ENCODE measurements around the gene PARP9.

The PARP9 gene

DNA sequence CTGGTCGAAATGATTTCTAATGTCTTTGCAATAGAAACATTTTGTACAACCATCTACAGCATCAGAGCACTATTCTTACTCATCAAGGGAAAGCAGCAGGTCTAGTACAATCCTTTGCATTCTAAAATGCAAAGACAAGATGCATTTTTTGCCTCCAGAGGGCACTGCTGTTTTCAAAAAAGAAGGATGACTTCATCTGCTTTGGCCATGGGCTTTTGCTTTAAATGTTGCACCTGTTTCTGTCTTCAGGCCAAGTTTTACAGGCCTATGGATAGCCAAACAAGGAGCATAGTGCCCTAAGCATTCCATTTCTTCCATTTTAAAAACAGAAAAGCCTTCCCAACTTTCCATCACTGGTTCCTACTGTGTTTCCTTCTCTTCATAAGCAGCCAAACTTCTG, 3.4 kb downstream of the PARP9 start:
- in situ Hi-C loops (cut with MboI; ENCODE audit: low sequenced_read_pairs) = no loop called here
- Histone ChIP-seq H3K4me1 (peaks cover 22% of the 10 kb centered on the region), H3K27me3 (ENCODE audit: low read depth) (no peaks in the 10 kb centered on the region), H3K9me3 (peaks cover 3% of the 10 kb centered on the region; the same call in 1 of the 2 replicates), H3K36me3 (replicated peaks) (no peaks in the 10 kb centered on the region), H3K4me3 (no peak overlapping the region)
- peak; percentile 42 to 66 for DNase-seq (ENCODE audit: low spot score in 2 of 2)

DNA sequence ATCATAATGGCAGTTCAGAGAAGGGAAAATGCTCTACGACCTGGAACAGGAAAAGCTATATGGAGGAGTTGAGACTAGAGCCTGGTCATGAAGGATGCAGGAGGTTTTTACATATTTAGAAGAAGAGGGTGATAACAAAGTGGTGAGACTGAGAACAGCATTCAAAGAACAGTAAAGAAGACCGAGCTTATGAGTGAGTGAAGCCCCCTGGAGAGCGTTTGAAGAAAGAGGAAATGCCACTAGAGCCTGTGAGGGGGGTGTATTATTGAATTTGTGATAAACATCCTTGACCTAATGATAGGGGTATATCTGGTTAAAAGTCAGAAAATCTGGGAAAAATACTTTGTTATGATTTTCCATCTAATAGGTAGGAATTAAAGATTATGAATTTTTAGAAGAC, 4.2 kb downstream of the PARP9 start:
- Histone ChIP-seq H3K4me3 (no peak overlapping the region), H3K27me3 (ENCODE audit: low read depth) (no peaks in the 10 kb centered on the region), H3K36me3 (replicated peaks) (no peaks in the 10 kb centered on the region), H3K9me3 (peaks cover 3% of the 10 kb centered on the region; the same call in 1 of the 2 replicates), H3K4me1 (peaks cover 20% of the 10 kb centered on the region)
- DNase-seq (ENCODE audit: low spot score in 2 of 2) = no peak
- in situ Hi-C loops (cut with MboI; ENCODE audit: low sequenced_read_pairs) = loop anchor here (5.0 kb wide), 1 partner anchor 117 kb away; no protein-coding TSS in a partner anchor

DNA sequence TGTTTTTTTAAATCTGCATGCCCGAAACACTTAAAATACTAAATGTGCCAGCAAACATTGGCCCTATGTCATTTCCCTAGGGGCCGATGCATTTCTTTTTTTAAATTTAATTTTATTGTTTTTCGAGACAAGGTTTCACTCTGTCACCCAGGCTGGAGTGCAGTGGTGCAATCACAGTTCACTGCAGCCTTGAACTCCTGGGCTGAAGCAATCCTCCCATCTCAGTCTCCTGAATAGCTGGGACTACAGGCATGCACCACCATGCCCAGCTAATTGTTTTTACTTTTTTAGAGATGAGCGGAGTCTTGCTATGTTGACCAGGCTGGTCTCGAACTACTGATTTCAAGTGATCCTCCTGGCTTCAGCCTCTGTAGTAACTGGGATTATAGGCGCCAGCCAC, 5.5 kb downstream of the PARP9 start:
- in situ Hi-C loops (cut with MboI; ENCODE audit: low sequenced_read_pairs) = loop anchor here (5.0 kb wide), 1 partner anchor 119 kb away; no protein-coding TSS in a partner anchor

DNA sequence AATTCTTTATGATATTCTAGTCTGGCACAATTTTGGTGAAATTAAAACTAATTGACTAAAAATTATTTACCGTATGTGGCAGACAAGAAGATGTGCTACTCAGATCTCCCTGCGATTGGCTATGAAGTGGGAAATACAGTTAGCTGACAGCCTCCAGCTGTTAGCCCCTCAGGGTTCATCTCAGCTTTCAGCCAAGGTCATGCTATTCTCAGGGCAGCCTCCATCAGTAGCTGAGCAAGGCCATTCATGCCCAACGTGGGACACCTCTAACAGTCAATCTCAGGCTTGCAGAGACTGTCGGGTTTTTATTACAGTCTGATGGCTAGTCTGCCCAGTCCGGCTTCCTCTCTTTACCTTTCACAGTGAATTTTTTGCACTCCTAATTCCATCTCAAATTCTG, 6.7 kb downstream of the PARP9 start:
- no peaks in the 10 kb centered on the region for H3K36me3 ChIP-seq (replicated peaks)
- peaks cover 3% of the 10 kb centered on the region; the same call in 1 of the 2 replicates for H3K9me3 ChIP-seq
- no peak for DNase-seq (ENCODE audit: low spot score in 2 of 2)
- no peaks in the 10 kb centered on the region for H3K27me3 ChIP-seq (ENCODE audit: low read depth)
- in situ Hi-C loops (cut with MboI; ENCODE audit: low sequenced_read_pairs) = loop anchor here (5.0 kb wide), 1 partner anchor 120 kb away; no protein-coding TSS in a partner anchor
- no peaks in the 10 kb centered on the region; the same call in 1 of the 2 replicates for H3K4me1 ChIP-seq
- H3K4me3 ChIP-seq = no peak overlapping the region

More for the DNA sequence above, 5.5 kb downstream of the PARP9 start:
- H3K36me3 ChIP-seq (replicated peaks) = no peaks in the 10 kb centered on the region
- H3K4me1 ChIP-seq = peaks cover 8% of the 10 kb centered on the region
- no peaks in the 10 kb centered on the region for H3K27me3 ChIP-seq (ENCODE audit: low read depth)
- no peak overlapping the region for H3K4me3 ChIP-seq
- no peak for DNase-seq (ENCODE audit: low spot score in 2 of 2)
- peaks cover 3% of the 10 kb centered on the region; the same call in 1 of the 2 replicates for H3K9me3 ChIP-seq

- Histone ChIP-seq H3K36me3 (replicated peaks) (no peaks in the 10 kb centered on the region), H3K9me3 (peaks cover 3% of the 10 kb centered on the region; the same call in 1 of the 2 replicates), H3K4me3 (no peak overlapping the region), H3K4me1 (no peaks in the 10 kb centered on the region; the same call in 1 of the 2 replicates), H3K27me3 (ENCODE audit: low read depth) (no peaks in the 10 kb centered on the region)
- in situ Hi-C loops (cut with MboI; ENCODE audit: low sequenced_read_pairs) = loop anchor here (5.0 kb wide), 1 partner anchor 122 kb away; no protein-coding TSS in a partner anchor
- no peak for DNase-seq (ENCODE audit: low spot score in 2 of 2)
Measured at GRCh38 chr3:122555275-122556071, 8.6 kb downstream of the PARP9 start.

DNA sequence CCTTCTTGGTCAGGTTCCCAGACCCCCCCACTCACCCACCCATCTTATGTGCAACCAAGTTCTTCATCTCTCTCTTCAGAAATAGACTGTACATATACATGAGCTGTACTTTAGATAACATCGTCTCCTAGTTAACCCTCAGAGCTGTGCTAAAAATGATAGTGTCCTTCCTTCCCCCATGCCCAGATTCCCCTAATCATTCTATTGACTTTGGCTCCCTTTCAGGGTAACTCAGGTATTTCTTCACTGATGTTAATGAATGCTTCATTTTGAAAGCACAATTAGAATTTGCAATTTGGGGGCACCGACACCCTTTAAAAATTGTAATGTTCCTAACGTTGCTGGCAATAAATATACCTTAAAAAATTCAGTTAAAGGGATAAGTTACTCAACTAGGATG, 10.9 kb downstream of the PARP9 start:
- no peaks in the 10 kb centered on the region for H3K27me3 ChIP-seq (ENCODE audit: low read depth)
- no peak for DNase-seq (ENCODE audit: low spot score in 2 of 2)
- in situ Hi-C loops (cut with MboI; ENCODE audit: low sequenced_read_pairs) = no loop called here
- H3K4me1 ChIP-seq = no peaks in the 10 kb centered on the region
- H3K9me3 ChIP-seq = no peaks in the 10 kb centered on the region
- H3K4me3 ChIP-seq = no peak overlapping the region
- no peaks in the 10 kb centered on the region for H3K36me3 ChIP-seq (replicated peaks)

DNA sequence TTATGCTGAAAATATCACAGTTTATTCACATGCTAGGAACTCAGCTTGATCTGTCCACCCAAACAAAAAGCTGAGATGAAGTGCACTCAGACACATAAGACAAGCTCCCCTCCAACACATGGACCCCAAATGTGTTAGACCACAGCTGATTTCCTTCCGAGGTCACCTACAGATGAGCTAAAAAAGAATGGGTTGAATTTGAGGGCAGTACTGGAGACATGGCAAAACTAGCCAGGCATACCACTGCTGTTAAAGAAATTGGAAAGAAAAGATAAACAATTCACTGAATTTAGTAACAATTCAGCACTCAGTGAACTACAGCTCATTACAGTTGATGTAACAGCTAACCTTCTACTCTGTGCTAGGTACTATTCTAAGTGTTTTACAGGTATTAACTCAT, 15.5 kb downstream of the PARP9 start:
- Histone ChIP-seq H3K9me3 (no peaks in the 10 kb centered on the region), H3K4me3 (no peak overlapping the region), H3K4me1 (peaks cover 9% of the 10 kb centered on the region), H3K36me3 (replicated peaks) (no peaks in the 10 kb centered on the region), H3K27me3 (ENCODE audit: low read depth) (no peaks in the 10 kb centered on the region)
- in situ Hi-C loops (cut with MboI; ENCODE audit: low sequenced_read_pairs) = no loop called here
- DNase-seq (ENCODE audit: low spot score in 2 of 2) = no peak

DNA sequence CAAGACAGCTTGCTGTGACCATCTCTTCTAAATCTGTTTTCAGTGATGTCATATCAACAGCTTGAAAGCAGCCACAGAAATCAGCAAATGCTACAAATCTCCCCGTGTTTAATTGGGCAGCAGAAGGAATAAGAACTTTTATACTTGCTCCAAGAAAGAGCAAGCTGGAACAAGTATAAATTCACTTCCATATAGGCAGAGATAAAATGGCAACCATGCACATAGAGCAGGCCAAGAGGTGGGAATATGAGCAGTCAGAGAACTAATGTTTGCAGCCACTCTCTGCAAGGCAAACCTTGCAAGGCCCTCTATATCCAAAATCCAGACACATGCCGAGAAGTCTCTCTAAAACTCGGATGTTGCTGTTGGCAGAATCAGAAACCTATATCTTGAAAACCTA, 16.0 kb downstream of the PARP9 start:
- Histone ChIP-seq H3K27me3 (ENCODE audit: low read depth) (no peaks in the 10 kb centered on the region), H3K9me3 (no peaks in the 10 kb centered on the region), H3K4me1 (peaks cover 9% of the 10 kb centered on the region), H3K4me3 (no peak overlapping the region), H3K36me3 (replicated peaks) (no peaks in the 10 kb centered on the region)
- DNase-seq (ENCODE audit: low spot score in 2 of 2) = no peak
- in situ Hi-C loops (cut with MboI; ENCODE audit: low sequenced_read_pairs) = no loop called here

DNA sequence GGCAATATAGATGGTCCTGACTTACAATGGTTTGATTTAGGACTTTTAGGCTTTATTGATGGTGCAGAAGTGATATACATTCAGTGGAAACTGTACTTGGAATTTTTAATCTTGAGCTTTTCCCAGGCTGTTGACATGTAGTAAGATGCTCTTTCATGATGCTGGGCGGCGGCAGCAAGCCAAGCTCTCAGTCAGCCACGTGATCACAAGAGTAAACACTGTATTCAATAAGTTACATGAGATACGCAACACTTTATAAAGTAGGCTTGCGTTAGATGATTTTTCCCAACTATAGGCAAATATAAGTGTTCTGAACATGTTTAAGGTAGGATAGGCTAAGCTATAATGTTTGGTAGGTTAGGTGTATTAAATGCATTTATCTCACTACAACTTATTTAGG, 17.9 kb downstream of the PARP9 start:
- no peak for DNase-seq (ENCODE audit: low spot score in 2 of 2)
- in situ Hi-C loops (cut with MboI; ENCODE audit: low sequenced_read_pairs) = no loop called here
- Histone ChIP-seq H3K4me3 (no peak overlapping the region), H3K4me1 (peaks cover 9% of the 10 kb centered on the region), H3K9me3 (no peaks in the 10 kb centered on the region), H3K36me3 (replicated peaks) (no peaks in the 10 kb centered on the region), H3K27me3 (ENCODE audit: low read depth) (no peaks in the 10 kb centered on the region)

- no peak for DNase-seq (ENCODE audit: low spot score in 2 of 2)
- in situ Hi-C loops (cut with MboI; ENCODE audit: low sequenced_read_pairs) = no loop called here
- no peaks in the 10 kb centered on the region for H3K36me3 ChIP-seq (replicated peaks)
- no peaks in the 10 kb centered on the region for H3K9me3 ChIP-seq
- H3K4me1 ChIP-seq = peaks cover 29% of the 10 kb centered on the region
- no peak overlapping the region for H3K4me3 ChIP-seq
- H3K27me3 ChIP-seq (ENCODE audit: low read depth) = no peaks in the 10 kb centered on the region
Measured at GRCh38 chr3:122538956-122539490, 25.1 kb downstream of the PARP9 start.

- DNase-seq (ENCODE audit: low spot score in 2 of 2) = peak in 1 of 2 experiments; percentile 54
- Histone ChIP-seq H3K27me3 (ENCODE audit: low read depth) (no peaks in the 10 kb centered on the region), H3K4me1 (peaks cover 29% of the 10 kb centered on the region), H3K9me3 (no peaks in the 10 kb centered on the region), H3K36me3 (replicated peaks) (no peaks in the 10 kb centered on the region), H3K4me3 (no peak overlapping the region)
- in situ Hi-C loops (cut with MboI; ENCODE audit: low sequenced_read_pairs) = no loop called here
Measured at GRCh38 chr3:122536632-122537001, 27.5 kb downstream of the PARP9 start.

DNA sequence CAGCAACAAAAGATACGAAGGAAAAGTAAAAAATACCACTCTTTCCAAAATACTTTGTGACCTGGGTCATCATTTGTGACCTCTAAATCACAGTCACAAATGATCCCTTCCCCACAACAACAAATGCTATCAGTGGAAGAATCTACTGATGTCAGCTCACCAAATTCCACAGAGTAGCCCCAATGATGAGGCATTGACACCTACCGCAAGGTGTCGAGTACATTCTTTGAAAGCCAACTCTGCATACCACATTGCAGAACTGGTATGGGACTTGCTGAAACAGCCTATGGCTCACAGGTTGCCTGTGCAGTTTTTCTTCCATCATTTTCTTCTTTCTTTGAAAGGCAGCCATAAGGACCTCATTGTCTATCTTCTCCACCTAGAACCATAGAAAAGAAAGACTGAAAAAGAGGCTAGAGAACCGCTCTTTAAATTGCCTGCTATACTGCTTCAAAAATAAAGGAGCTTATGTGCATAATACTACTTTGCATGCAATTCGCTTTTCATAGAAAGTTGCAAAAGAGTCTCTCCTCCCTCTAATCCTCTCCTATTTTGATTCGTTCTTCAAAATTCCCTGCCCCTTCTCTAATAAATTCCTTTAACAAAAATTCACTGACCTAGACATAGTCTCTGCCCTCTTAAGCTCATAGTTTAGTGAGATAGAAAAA, 28.0 kb downstream of the PARP9 start:
- in situ Hi-C loops (cut with MboI; ENCODE audit: low sequenced_read_pairs) = no loop called here
- peak; percentile 22 to 90 for DNase-seq (ENCODE audit: low spot score in 2 of 2)
- Histone ChIP-seq H3K9me3 (no peaks in the 10 kb centered on the region), H3K36me3 (replicated peaks) (no peaks in the 10 kb centered on the region), H3K4me3 (no peak overlapping the region), H3K27me3 (ENCODE audit: low read depth) (no peaks in the 10 kb centered on the region), H3K4me1 (peaks cover 29% of the 10 kb centered on the region)

DNA sequence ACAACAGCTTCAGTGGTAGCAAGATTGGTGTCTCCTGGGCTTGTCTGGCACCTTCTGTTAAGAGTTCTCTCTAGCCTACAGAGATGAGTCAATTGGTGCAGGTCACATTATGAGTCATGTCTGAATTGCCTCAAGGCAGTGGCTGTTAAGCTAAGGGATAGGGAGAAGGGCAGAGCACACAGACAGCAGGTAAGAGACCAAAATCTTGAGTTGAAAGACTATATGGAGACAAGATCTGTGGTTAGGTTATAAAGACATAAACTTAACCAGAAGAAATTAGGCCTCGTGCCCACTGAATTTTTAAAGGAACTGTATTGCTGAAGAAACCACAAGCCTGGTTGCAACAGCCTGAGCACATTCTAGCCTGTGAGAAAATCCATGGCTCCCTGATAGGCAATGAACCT, 30.2 kb downstream of the PARP9 start:
- Histone ChIP-seq H3K9me3 (no peaks in the 10 kb centered on the region), H3K4me3 (no peak overlapping the region), H3K27me3 (ENCODE audit: low read depth) (no peaks in the 10 kb centered on the region), H3K36me3 (replicated peaks) (no peaks in the 10 kb centered on the region), H3K4me1 (peaks cover 29% of the 10 kb centered on the region)
- DNase-seq (ENCODE audit: low spot score in 2 of 2) = no peak
- in situ Hi-C loops (cut with MboI; ENCODE audit: low sequenced_read_pairs) = no loop called here

DNA sequence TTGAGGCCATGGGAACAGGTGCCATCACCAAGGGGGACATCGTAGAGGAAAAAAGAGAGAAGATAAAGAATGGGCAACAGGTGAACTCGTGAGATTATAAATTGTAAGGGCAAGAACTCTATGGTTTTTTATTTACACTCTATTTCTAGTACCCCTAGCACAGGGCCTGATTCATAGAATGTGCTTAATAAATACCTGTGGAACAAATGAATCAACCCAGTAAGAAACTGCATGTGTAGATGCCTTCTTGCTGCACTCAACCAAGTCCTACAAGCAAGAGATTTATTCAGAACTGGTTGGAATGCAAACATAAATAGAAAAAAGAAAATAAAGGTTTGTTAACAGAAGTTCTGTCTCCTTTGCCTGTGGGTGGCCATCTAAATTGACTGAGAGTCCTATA, 30.6 kb downstream of the PARP9 start:
- in situ Hi-C loops (cut with MboI; ENCODE audit: low sequenced_read_pairs) = no loop called here
- no peaks in the 10 kb centered on the region for H3K36me3 ChIP-seq (replicated peaks)
- H3K9me3 ChIP-seq = no peaks in the 10 kb centered on the region
- H3K27me3 ChIP-seq (ENCODE audit: low read depth) = no peaks in the 10 kb centered on the region
- H3K4me3 ChIP-seq = no peak overlapping the region
- peaks cover 29% of the 10 kb centered on the region for H3K4me1 ChIP-seq
- no peak for DNase-seq (ENCODE audit: low spot score in 2 of 2)
